HCT116 (cell line): ENCODE measurements around the gene BMP7. TPM values are rescaled to one million over a fixed set of nuclear protein-coding genes. Genes with fewer than 3 reads are reported as not detected.

Source experiments
- ATAC-seq: fragments of 200-7000 bp; cut with Tn5 transposase; 2 replicates; pipeline ENCODE4 v1.9.1; 2020; ENCODE audit warnings: mild to moderate bottlenecking, moderate library complexity
- BruUV-seq: library from RNA; stranded (reverse); fragments of 400-500 nt; replicated peaks from 2 replicates; lab custom pipeline; 2021; lab: Mats Ljungman, UMichigan
- CTCF ChIA-PET: fragments of 300-600 bp; sonication (Branson Sonifier 250); formaldehyde crosslinking; loops from one replicate; lab custom pipeline; 2021; ENCODE audit warnings: antibody characterized with exemption; lab: Charles Lee
- POLR2A ChIA-PET: fragments of 300-600, 350-600 bp; sonication (Branson Sonifier 250); formaldehyde crosslinking; loops from one replicate; lab custom pipeline; 2021; ENCODE audit warnings: antibody characterized with exemption; lab: Charles Lee
- RAD21 ChIA-PET, 2 experiments: fragments of 300-600 bp; sonication (Branson Sonifier 250); formaldehyde crosslinking; loops; one replicate each; lab custom pipeline; 2023; ENCODE audit warnings: low total read pairs in 2 of 2; ENCODE audit not compliant: uncharacterized antibody in 2 of 2, unreplicated experiment in 2 of 2, low non-redundant PET in 1 of 2; lab: Charles Lee
- DNase-seq: peaks from one replicate; pipeline ENCODE4 v3.0.0-alpha.2; 2010; ENCODE audit warnings: low read depth, low spot score
- H2AFZ ChIP-seq: fragments of 200-600 bp; shearing (Covaris generic), sonication (generic); 2 replicates; pipeline ENCODE4 v1.6.1; 2017; ENCODE audit warnings: low read depth, mixed run types, mixed read lengths, antibody characterized with exemption, low read length; ENCODE audit not compliant: poor library complexity, severe bottlenecking
- H3K27ac ChIP-seq: 2 replicates; pipeline ENCODE4 v1.5.1; 2012; ENCODE audit warnings: low read depth, low read length
- H3K27me3 ChIP-seq: fragments of 200-600 bp; sonication (generic); 2 replicates; pipeline ENCODE4 v1.6.1; 2016; ENCODE audit warnings: mixed run types, low read length, mixed read lengths; ENCODE audit not compliant: insufficient read depth
- H3K36me3 ChIP-seq, 2 experiments: fragments of 200-500 bp in 1 of 2; fragments of 200-600 bp in 1 of 2; sonication (Bioruptor generic) in 1 of 2; sonication (generic) in 1 of 2; 2 replicates each; pipeline versions ENCODE4 v1.5.1 to v1.6.1; 2014 to 2016; ENCODE audit warnings: low read length in 2 of 2, inconsistent platforms in 1 of 2, mixed read lengths in 1 of 2, mixed run types in 1 of 2; ENCODE audit not compliant: insufficient read depth in 2 of 2, control insufficient read depth in 1 of 2
- H3K4me1 ChIP-seq, 2 experiments: fragments of 200-600 bp in 1 of 2; sonication (generic) in 1 of 2; 2 replicates each; pipeline versions ENCODE4 v1.5.1 to v1.6.1; 2012 to 2017; ENCODE audit warnings: low read length in 2 of 2, inconsistent platforms in 1 of 2, mild to moderate bottlenecking in 1 of 2, mixed read lengths in 1 of 2, mixed run types in 1 of 2, moderate library complexity in 1 of 2; ENCODE audit not compliant: insufficient read depth in 2 of 2, control insufficient read depth in 1 of 2
- H3K4me2 ChIP-seq: fragments of 200-600 bp; sonication (generic); 2 replicates; pipeline ENCODE4 v1.6.1; 2017; ENCODE audit warnings: mixed run types, low read length, mixed read lengths
- H3K4me3 ChIP-seq, 2 experiments: fragments of 200-600 bp in 1 of 2; sonication (generic) in 1 of 2; replicated peaks in 1 of 2; 2 replicates each; pipeline ENCODE4 v1.5.1; 2011 to 2016; ENCODE audit warnings: low read length in 2 of 2, control low read depth in 1 of 2, low read depth in 1 of 2, mild to moderate bottlenecking in 1 of 2, mixed read lengths in 1 of 2, mixed run types in 1 of 2
- H3K79me2 ChIP-seq: fragments of 200-600 bp; sonication (generic); 2 replicates; pipeline ENCODE4 v1.6.1; 2017; ENCODE audit warnings: mild to moderate bottlenecking, mixed run types, low read length, moderate library complexity, mixed read lengths; ENCODE audit not compliant: insufficient read depth
- H3K9ac ChIP-seq: fragments of 200-600 bp; sonication (generic); 2 replicates; pipeline ENCODE4 v1.6.1; 2016; ENCODE audit warnings: low read length, mixed read lengths
- H3K9me2 ChIP-seq: fragments of 200-600 bp; sonication (generic), shearing (Covaris generic); 2 replicates; pipeline ENCODE4 v1.6.1; 2017; ENCODE audit warnings: mixed run types, mild to moderate bottlenecking, moderate library complexity; ENCODE audit not compliant: insufficient read depth
- H3K9me3 ChIP-seq, 2 experiments: fragments of 200-500 bp in 1 of 2; fragments of 200-600 bp in 1 of 2; sonication (Bioruptor generic) in 1 of 2; sonication (generic) in 1 of 2; 2 replicates each; pipeline ENCODE4 v1.6.1; 2014 to 2017; ENCODE audit warnings: low read length in 2 of 2, mixed read lengths in 2 of 2, inconsistent platforms in 1 of 2, low read depth in 1 of 2, mild to moderate bottlenecking in 1 of 2, mixed run types in 1 of 2, moderate library complexity in 1 of 2; ENCODE audit not compliant: control insufficient read depth in 1 of 2, insufficient read depth in 1 of 2
- H4K20me1 ChIP-seq: fragments of 200-600 bp; sonication (generic), shearing (Covaris generic); 2 replicates; pipeline ENCODE4 v1.6.1; 2017; ENCODE audit warnings: mixed run types, mild to moderate bottlenecking, moderate library complexity; ENCODE audit not compliant: insufficient read depth
- ATF3 ChIP-seq: IDR thresholded peaks from 2 replicates; pipeline ENCODE4 v1.6.1; 2012
- CBX3 ChIP-seq: IDR thresholded peaks from 2 replicates; pipeline ENCODE4 v1.6.1; 2012; ENCODE audit warnings: low read depth
- CEBPB ChIP-seq: IDR thresholded peaks from 2 replicates; pipeline ENCODE4 v1.6.1; 2012; ENCODE audit warnings: low read depth
- EGR1 ChIP-seq: IDR thresholded peaks from 2 replicates; pipeline ENCODE4 v1.6.1; 2012; ENCODE audit warnings: low read depth
- ELF1 ChIP-seq: IDR thresholded peaks from 2 replicates; pipeline ENCODE4 v1.6.1; 2012; ENCODE audit warnings: low read depth, borderline replicate concordance
- EZH2phosphoT487 ChIP-seq: fragments of 200-600 bp; IDR thresholded peaks from 2 replicates; pipeline ENCODE4 v1.6.1; 2018; ENCODE audit warnings: antibody characterized with exemption, borderline replicate concordance
- POLR2A ChIP-seq: IDR thresholded peaks from 2 replicates; pipeline ENCODE4 v1.7.0; 2011; ENCODE audit warnings: borderline replicate concordance; ENCODE audit not compliant: insufficient read depth, insufficient read length; ENCODE audit errors: extremely low read depth
- RAD21 ChIP-seq: IDR thresholded peaks from 2 replicates; pipeline ENCODE4 v1.6.1; 2012; ENCODE audit warnings: low read depth, mild to moderate bottlenecking
- REST ChIP-seq: IDR thresholded peaks from 2 replicates; pipeline ENCODE4 v1.6.1; 2012; ENCODE audit warnings: low read depth
- SP1 ChIP-seq: IDR thresholded peaks from 2 replicates; pipeline ENCODE4 v1.6.1; 2012; ENCODE audit warnings: low read depth
- TCF7L2 ChIP-seq: IDR thresholded peaks from 2 replicates; pipeline ENCODE4 v1.7.0; 2011; ENCODE audit warnings: borderline replicate concordance, inconsistent platforms; ENCODE audit not compliant: insufficient read depth, insufficient read length; ENCODE audit errors: extremely low read depth
- YY1 ChIP-seq: IDR thresholded peaks from 2 replicates; pipeline ENCODE4 v1.6.1; 2011; ENCODE audit warnings: low read length, low read depth, moderate library complexity, mild to moderate bottlenecking; ENCODE audit not compliant: insufficient replicate concordance; ENCODE audit errors: extremely low read depth
- ZBTB33 ChIP-seq: IDR thresholded peaks from 2 replicates; pipeline ENCODE4 v1.6.1; 2011; ENCODE audit warnings: mild to moderate bottlenecking, low read length, moderate library complexity; ENCODE audit not compliant: insufficient replicate concordance; ENCODE audit errors: extremely low read depth
- intact Hi-C: fragments of 100-400 bp; cut with micrococcal nuclease; formaldehyde crosslinking; loops from 2 replicates; pipeline ENCODE4 v1.10.0; 2022
- total RNA-seq: library from RNA; stranded (reverse); gene quantifications from one replicate; pipeline ENCODE4 v1.2.1, GENCODE V29; 2021; ENCODE audit not compliant: unreplicated experiment

The BMP7 gene
- total RNA-seq, 1 experiment from 2014 or later, result 7.0 TPM

GRCh38 chr20:57203986-57204385 is 62.5 kb downstream of the BMP7 start:
- CTCF ChIA-PET, result no interaction called here
- intact Hi-C loops, result no loop called here
- no TSS peak for BruUV-seq

GRCh38 chr20:57203204-57203603 is 63.2 kb downstream of the BMP7 start:
- Histone ChIP-seq H3K4me2 (no peak overlapping the region), H2AFZ (no peak overlapping the region), H3K4me1 (peaks cover 3 to 29% of the 10 kb centered on the region in 2 experiments; a peak in 2 of 4 replicates), H3K79me2 (no peaks in the 10 kb centered on the region), H4K20me1 (no peaks in the 10 kb centered on the region), H3K9me2 (no peaks in the 10 kb centered on the region), H3K36me3 (no peaks in the 10 kb centered on the region), H3K27ac (no peak overlapping the region), H3K9ac (no peak overlapping the region), H3K27me3 (no peaks in the 10 kb centered on the region), H3K4me3 (no peak overlapping the region), H3K9me3 (no peaks in the 10 kb centered on the region)
- POLR2A ChIA-PET, result no interaction called here
- DNase-seq (no peak), ATAC-seq (no peak)
- intact Hi-C loops, result no loop called here
- CTCF ChIA-PET, result no interaction called here
- RAD21 ChIA-PET, result no interaction called here
- no TSS peak for BruUV-seq
- no peak for TF ChIP-seq CEBPB
- TF ChIP-seq ATF3, result no peak
- TF ChIP-seq YY1, result no peak
- no peak for TF ChIP-seq POLR2A
- no peak for TF ChIP-seq SP1
- no peak for TF ChIP-seq EZH2phosphoT487
- TF ChIP-seq ZBTB33, result no peak
- no peak for TF ChIP-seq REST
- no peak for TF ChIP-seq RAD21
- TF ChIP-seq ELF1, result no peak
- no peak for TF ChIP-seq EGR1
- TF ChIP-seq CBX3, result no peak

More at GRCh38 chr20:57203986-57204385, 62.5 kb downstream of the BMP7 start:
- no peaks in the 10 kb centered on the region for H3K9me3 ChIP-seq
- H3K9ac ChIP-seq, result no peak overlapping the region
- no peaks in the 10 kb centered on the region for H3K27me3 ChIP-seq
- TF ChIP-seq YY1 (no peak), TCF7L2 (no peak)
- H3K9me2 ChIP-seq, result no peaks in the 10 kb centered on the region
- H3K27ac ChIP-seq, result no peak overlapping the region
- RAD21 ChIA-PET, result no interaction called here
- no peaks in the 10 kb centered on the region for H4K20me1 ChIP-seq
- H3K36me3 ChIP-seq, result no peaks in the 10 kb centered on the region
- POLR2A ChIA-PET, result no interaction called here
- H3K4me1 ChIP-seq, result peaks cover 3 to 29% of the 10 kb centered on the region in 2 experiments; a peak in 2 of 4 replicates
- no peaks in the 10 kb centered on the region for H3K79me2 ChIP-seq
- H3K4me2 ChIP-seq, result no peak overlapping the region
- H2AFZ ChIP-seq, result no peak overlapping the region
- DNase-seq (no peak), ATAC-seq (no peak)
- H3K4me3 ChIP-seq, result no peak overlapping the region
